ENCODE data around the gene OR6B3. TPM values are rescaled to one million over a fixed set of nuclear protein-coding genes. Genes with fewer than 3 reads are reported as not detected.
A peak's percentile ranks its signal among the peaks of the same experiment; 100 is the strongest.

OR6B3 gene
- total RNA-seq, 1 donor from 2014 or later = not detected

DNA sequence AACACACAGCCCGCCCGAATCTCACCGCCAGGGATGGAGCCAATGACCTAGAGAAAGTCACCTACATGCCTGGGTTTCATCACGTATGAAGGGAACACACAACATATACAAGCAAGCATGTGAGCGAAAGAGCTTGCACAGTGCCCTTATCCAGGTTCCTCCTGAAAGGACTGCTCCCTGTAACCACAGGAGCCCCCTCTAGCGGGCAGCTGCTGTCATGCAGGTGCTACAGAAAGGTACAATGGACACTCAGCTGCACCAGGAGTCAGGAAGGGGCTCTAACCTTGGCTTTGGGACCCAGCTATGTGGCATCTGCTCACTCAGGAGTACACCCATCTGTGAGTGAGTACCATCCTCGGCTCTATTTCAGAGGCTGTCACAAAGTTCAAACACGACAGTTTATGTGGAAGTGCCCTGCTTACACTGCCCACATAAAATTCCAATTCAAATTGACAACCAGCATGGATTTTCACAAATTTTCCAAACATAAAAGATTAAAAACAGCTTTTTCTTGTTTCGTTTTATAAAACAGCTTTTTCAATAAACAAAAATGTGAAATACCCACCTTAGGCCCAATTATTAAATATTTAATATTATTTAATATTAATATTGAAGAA lies 31.7 kb downstream of the OR6B3 start:
- no peaks in the 10 kb centered on the region for H3K9me3 Mint-ChIP-seq
- DNase-seq (peak; percentile 50), ATAC-seq (ENCODE audit: low read depth) (peak; percentile 23)
- H3K27me3 Mint-ChIP-seq = no peaks in the 10 kb centered on the region
- CTCF ChIA-PET = no interaction called here
- POLR2A ChIA-PET = no interaction called here
- no peak overlapping the region for H3K27ac Mint-ChIP-seq
- TF ChIP-seq CTCF (IDR thresholded peaks at IDR 0.05) = no peak
- peaks cover 16% of the 10 kb centered on the region for H3K4me1 Mint-ChIP-seq
- intact Hi-C loops (cut with micrococcal nuclease) = loop anchor here (10.0 kb wide), 1 partner anchor 1863 kb away; no protein-coding TSS in a partner anchor
- peaks cover 49% of the 10 kb centered on the region for H3K36me3 Mint-ChIP-seq (ENCODE audit: low read depth)
- H3K4me3 Mint-ChIP-seq = no peak overlapping the region

DNA sequence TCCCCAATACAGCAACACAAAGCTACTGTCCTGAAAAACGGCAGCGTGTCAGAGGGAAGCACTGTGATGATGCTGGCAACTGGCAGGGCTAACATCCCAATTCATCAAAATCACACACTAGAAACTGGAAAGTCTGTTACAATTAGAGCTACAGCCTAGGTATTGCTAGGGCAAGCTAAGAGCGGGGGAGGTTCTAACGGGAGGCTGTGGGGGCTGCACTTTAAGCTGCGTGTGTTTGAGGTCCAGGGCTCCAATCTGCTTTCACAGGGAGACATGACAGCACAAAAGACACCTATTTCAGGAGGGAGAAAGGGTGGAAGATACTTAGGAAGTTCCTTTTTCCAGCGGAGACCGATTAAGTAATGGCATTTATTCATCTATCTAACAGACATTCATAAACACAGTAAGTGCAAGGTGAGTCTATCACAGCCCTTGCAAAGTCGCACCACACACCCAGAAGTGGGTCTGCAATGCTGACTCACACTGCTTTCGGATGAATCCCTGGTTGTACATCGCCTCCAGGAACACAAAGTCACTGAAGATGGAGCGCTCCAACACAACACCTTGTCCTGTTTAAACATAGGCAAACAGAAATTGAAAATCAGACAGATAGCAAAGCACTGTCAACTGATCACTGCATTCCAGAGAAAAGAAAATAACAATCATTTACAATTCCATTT lies 35.1 kb downstream of the OR6B3 start:
- no peaks in the 10 kb centered on the region for H3K9me3 Mint-ChIP-seq
- no peak for TF ChIP-seq CTCF (IDR thresholded peaks at IDR 0.05)
- ChIA-PET POLR2A (no interaction called here), CTCF (no interaction called here)
- no peak for DNase-seq
- ATAC-seq (ENCODE audit: low read depth) = no peak
- peaks cover 5% of the 10 kb centered on the region for H3K4me1 Mint-ChIP-seq
- intact Hi-C loops (cut with micrococcal nuclease) = no loop called here
- H3K27ac Mint-ChIP-seq = no peak overlapping the region
- no peak overlapping the region for H3K4me3 Mint-ChIP-seq
- peaks cover 73% of the 10 kb centered on the region for H3K36me3 Mint-ChIP-seq (ENCODE audit: low read depth)
- H3K27me3 Mint-ChIP-seq = no peaks in the 10 kb centered on the region

- no peaks in the 10 kb centered on the region for H3K4me1 Mint-ChIP-seq
- no peak overlapping the region for H3K4me3 Mint-ChIP-seq
- H3K9me3 Mint-ChIP-seq = no peaks in the 10 kb centered on the region
- TF ChIP-seq CTCF (IDR thresholded peaks at IDR 0.05) = no peak
- intact Hi-C loops (cut with micrococcal nuclease) = no loop called here
- no peak for DNase-seq
- H3K27ac Mint-ChIP-seq = no peak overlapping the region
- ChIA-PET POLR2A (no interaction called here), CTCF (interaction anchor here (2.0 kb wide), 1 partner anchor 129 kb away, joined by 5 read pairs; no protein-coding TSS in a partner anchor)
- H3K36me3 Mint-ChIP-seq (ENCODE audit: low read depth) = peaks cover 89% of the 10 kb centered on the region
- no peaks in the 10 kb centered on the region for H3K27me3 Mint-ChIP-seq
- no peak for ATAC-seq (ENCODE audit: low read depth)
Observed at GRCh38 chr2:240014327-240014726, 39.0 kb downstream of the OR6B3 start.

DNA sequence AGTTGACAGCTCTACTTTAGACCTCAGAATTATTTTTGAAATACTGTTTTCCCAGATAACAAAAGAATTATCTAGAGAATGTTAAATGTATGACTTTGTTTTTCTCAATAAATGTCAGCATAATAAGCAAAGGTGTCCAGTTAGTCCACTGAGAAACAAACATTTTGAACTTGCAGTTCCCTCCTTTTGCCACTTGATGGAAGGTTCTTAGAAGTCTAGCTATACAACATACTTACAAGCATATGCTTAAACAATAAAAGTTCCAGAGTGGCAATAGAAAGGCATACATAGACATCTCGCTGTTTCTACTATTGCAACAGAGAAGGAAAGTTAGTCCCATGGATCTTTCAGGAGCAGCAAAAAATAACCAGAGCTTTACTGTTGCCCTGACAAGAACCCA lies 40.0 kb downstream of the OR6B3 start:
- no peaks in the 10 kb centered on the region for H3K9me3 Mint-ChIP-seq
- H3K27me3 Mint-ChIP-seq = no peaks in the 10 kb centered on the region
- H3K4me3 Mint-ChIP-seq = no peak overlapping the region
- CTCF ChIA-PET = interaction anchor here (2.0 kb wide), 1 partner anchor 130 kb away, joined by 5 read pairs; no protein-coding TSS in a partner anchor
- intact Hi-C loops (cut with micrococcal nuclease) = no loop called here
- DNase-seq (no peak), ATAC-seq (ENCODE audit: low read depth) (no peak)
- no peak for TF ChIP-seq CTCF (IDR thresholded peaks at IDR 0.05)
- H3K27ac Mint-ChIP-seq = no peak overlapping the region
- H3K36me3 Mint-ChIP-seq (ENCODE audit: low read depth) = peaks cover 90% of the 10 kb centered on the region
- POLR2A ChIA-PET = no interaction called here
- H3K4me1 Mint-ChIP-seq = no peaks in the 10 kb centered on the region

GRCh38 chr2:240002983-240003382 lies 50.3 kb downstream of the OR6B3 start:
- ATAC-seq (ENCODE audit: low read depth) (no peak), DNase-seq (no peak)
- Mint-ChIP-seq H3K36me3 (ENCODE audit: low read depth) (peaks cover 90% of the 10 kb centered on the region), H3K4me1 (no peaks in the 10 kb centered on the region), H3K27ac (no peak overlapping the region), H3K27me3 (no peaks in the 10 kb centered on the region), H3K4me3 (no peak overlapping the region), H3K9me3 (no peaks in the 10 kb centered on the region)
- POLR2A ChIA-PET = no interaction called here
- CTCF ChIA-PET = no interaction called here
- no peak for TF ChIP-seq CTCF (IDR thresholded peaks at IDR 0.05)
- intact Hi-C loops (cut with micrococcal nuclease) = no loop called here

Data from activated B cell treated with CpG ODN at 0.5 μM for 24 hours (primary cell).